HG03097 (cell line): ENCODE data around the gene SLC22A31.
"Not testable (repeated sequence)": the region's sequence is repeated elsewhere in the genome, so short reads cannot be mapped to it uniquely, and the experiment has no call there.

ENCODE experiments used
- ATAC-seq: cut with Tn5 transposase; IDR thresholded peaks from one replicate; pipeline ENCODE4 v1.9.1; 2021; ENCODE audit not compliant: unreplicated experiment, low FRiP score

The SLC22A31 gene

DNA sequence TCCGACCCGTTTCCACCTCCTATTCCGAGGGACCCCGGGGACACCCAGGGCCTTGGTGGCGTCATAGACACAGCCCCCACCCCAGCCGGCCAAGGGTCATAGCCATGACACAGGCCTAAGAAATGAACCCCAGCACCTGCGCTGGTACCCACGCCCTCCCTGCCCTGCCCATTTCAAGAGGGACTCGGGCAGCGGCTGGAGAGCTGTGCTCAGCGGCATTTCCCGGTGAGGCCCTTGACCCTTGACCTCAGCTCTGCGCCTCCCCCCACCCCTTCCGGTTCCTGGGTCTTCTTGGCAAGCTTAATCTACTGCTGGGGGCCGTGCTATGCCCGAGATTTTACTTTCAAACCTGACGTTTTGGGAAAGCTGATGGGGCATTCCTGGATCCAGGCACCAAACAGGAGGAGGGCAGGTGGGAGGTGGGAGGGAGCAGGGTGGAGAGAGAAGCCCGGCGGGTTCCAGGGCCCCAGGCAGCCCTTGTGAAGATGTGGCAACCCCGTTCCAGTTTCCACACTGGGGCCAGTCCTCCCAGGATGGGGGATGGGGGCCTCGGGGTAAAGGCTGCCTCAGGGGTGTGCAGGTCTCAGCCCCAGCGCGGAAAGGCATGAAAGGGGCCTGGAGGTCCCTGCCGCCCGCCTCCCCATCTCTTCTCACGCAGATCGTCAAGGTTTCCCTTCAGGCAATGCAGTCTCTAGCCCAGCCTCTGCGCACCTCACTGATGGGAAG lies at the start of gene SLC22A31:
SLC22A31 (minus strand) TSS at position 414 of the 726 bp plus-strand sequence; CDS start at position 378, 36 bp downstream.
- ATAC-seq: no peak

DNA sequence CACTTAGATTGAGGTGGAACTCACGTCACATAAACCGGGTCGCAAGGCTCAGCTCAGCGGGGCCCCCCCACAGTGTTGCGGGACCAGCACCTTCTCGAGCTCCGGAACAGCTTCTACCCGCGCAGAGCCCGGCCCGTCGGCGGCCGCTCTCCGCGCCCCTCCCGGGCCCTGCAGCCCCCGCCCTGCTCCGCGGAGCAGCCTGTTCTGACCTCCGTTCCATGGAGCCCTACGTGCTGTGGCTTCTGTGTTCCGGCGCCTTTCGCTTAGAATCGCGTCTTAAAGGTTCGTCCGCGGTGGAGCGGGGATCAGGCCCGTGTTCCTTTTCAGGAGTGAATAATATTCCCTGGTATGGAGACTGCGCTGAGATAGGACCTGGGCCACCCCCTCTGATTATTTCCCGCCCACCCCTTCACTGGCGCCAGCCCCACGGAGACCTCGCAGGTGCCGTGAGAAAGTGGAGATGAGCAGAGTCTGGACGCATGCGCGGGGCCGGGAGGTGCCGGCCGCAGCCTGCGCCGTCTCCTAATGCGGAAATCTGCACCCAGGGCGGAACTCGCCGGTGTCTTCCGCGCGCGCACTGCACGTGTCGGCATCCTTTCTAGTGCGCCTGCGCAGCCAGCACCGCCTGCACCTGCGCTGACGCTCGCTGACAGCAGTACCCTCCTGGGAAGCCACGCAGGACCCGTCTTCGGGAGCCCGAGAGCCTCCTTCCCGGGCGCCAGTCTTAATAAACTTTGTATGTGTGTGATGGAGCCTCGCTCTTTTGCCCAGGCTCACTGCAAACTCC lies 48.1 kb upstream of the SLC22A31 start:
- ATAC-seq: no peak

DNA sequence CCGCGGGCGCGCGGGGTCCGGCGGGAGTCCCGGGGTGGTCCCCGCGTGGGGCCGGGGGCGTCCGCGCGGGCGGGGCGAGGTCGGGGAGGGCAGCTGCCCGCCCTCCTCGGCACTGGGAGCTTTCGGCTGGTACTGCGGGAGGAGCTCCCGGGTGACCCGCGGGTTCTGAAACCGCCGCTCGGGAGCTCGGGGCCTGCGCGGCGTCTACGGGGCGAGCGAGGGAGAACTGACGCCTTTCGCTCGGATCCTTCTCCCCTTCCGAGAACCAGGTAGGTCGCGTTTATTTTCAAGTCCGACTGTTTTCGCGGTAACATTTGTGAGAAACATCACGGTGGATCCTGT lies 47.4 kb upstream of the SLC22A31 start:
- peak; percentile 19 for ATAC-seq

DNA sequence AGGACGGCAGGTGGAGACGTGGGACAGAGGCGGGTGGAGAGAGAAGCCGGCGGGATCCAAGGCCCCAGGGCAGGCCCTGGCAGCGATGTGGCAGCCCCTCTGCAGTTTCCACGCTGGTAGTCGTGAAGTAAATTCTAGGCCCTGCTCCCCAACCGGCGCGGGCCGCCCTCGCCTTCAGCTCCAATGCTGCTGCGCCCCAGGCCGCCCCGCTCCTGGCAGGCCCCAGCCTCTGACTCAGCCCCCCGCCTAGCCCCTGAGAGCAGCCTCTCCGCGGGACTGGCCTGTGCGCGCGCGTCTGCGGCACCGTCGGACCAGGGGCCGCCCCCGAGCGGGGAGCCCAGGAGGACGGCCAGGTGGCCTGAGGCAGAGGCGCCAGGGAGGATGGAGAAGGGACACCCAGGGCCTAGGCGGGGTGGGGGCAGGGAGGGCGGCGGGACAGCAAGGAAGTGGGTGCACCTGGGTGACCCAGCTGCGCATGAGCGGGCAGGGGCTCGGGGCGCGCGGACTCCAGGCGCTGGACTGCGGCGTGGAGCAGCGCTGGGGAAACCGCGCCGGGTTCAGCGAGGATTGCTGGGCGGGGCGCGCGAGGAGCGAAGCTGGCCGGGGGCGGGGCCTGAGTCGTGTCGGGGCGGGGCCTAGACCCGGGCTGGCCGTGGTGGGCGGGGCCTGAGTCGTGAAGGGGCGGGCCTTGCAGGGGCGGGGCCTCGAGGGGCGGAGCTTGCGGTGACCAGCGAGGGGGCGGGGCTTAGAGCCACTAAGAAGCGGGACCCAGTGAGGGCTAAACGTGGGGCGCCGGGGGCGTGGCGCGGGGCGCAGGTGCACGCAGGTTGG lies 46.8 kb upstream of the SLC22A31 start:
- ATAC-seq: peak; percentile 57

DNA sequence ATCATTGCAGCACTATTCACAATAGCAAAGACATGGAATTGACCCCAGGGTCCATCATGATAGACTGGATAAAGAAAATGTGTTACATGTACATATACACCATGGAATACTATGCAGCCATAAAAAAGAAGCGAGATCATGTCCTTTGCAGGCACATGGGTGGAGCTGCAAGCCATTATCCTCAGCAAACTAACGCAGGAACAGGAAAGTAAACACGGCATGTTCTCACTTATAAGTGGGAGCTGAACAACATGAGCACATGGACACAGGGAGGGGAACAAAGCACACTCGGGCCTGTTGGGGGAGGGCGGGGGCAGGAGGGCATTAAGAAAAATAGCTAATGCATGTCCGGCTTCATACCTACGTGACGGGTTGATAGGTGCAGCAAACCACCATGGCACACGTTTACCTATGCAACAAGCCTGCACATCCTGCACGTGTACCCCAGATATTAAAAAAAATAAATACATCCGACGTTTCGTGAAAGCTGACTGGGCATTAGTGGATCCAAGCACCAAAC lies 46.1 kb upstream of the SLC22A31 start:
- no peak for ATAC-seq

DNA sequence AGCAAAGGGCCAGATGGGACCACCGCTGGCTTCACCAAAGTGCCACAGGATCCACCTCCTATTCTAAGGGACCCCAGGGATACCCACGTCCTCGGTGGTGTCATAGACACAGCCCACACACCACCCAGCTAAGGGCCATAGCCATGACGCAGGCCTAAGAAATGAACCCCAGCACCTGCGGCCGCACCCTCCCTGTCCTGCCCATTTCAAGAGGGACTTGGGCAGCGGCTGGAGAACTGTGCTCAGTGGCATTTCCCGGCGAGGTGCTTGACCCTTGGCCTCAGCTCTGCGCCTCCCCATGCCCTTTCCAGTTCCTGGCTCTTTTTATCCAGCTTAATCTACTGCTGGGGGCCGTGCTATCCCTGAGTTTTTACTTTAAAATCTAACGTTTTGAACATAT lies 44.4 kb upstream of the SLC22A31 start:
- no peak for ATAC-seq

DNA sequence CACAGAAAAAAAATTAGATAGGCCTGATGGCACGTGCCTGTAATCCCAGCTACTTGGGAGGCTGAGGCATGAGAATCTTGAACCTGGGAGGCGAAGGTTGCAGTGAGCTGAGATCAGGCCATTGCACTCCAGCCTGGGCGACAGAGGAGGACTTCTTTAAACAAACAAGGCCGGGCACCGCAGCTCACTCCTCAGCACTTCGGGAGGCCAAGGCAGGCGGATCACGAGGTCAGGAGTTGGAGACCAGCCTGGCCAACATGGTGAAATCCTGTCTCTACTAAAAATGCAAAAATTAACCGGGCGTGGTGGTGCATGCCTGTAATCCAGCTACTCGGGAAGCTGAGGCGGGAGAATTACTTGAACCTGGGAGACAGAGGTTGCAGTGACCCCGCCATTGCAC lies 43.9 kb upstream of the SLC22A31 start:
- not testable (repeated sequence) for ATAC-seq

DNA sequence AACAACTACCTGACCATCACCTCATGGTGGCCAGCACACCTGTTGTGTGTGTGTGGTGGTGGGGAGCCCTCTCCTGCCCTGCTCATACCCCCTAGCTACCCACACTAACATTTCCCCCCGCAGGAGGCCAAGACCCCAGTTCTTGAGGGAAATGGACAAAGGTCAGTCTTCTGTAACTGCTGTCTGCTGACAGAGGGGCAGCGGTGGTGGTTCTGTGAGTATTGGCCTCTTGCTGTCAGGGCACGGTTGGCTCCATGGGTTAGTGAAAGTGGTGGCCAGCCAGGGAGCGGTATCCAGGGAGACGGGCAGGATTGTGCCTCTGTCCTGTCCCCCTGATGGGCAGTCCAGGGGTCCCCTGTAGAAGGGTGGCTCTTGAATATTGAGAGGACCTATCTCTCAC lies 43.3 kb upstream of the SLC22A31 start:
- no peak for ATAC-seq

DNA sequence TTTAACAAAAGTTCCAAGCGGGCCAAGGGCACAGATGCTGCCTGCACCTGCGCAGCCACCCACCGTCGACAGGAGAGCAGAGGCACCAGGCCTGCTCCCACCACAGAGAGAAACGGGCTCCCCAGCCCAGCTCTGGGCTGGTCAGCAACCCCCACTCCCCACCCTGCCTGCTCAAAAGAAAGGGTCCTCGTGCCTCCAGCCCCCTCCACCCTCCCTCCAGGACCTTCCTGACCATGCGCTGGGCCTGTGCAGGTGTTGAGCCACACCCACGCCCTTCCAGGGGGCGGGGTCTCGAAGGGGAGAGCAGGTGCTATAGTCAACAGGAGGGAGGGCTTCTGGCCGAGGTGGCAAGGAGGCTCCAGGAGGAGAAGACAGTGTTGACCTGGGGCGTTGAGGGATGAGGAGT lies 42.5 kb upstream of the SLC22A31 start:
- ATAC-seq: no peak

DNA sequence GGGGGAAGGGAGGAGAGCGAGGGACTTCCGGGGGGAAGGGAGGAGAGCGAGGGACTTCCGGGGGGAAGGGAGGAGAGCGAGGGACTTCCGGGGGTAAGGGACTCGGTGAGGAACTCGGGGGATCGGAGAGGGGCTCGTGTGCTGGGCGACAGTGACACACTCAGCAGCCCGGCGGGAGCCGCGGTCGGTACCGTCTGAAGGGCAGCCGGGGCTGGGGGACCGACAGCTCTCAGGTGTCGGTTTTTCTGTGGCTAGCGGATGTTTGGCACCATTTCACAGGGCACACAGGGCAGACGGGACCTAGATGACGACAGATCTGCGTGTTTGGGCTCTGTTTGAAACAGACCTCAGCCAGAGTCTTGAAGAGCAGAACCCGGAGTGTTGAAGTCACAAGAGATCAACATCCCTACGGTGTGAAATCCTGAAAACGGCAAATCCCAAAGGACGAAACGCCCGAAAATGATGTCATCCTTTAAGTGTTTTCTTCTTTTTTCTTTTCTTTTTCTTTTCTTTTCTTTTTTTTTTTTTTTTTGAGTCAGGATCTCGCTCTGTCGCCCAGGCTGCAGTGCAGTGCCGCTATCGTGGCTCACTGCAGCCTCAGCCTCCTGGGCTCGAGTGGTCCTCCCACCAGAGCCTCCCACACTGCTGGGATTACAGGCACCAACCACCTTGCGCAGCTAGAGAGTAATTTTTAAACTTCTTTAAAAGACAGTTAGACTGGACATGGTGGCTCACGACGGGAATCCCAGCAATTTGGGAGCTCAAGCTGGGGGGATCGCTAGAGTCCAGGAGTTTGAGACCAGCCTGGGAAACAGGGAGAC lies 41.1 kb upstream of the SLC22A31 start:
- ATAC-seq: peak; percentile 53

DNA sequence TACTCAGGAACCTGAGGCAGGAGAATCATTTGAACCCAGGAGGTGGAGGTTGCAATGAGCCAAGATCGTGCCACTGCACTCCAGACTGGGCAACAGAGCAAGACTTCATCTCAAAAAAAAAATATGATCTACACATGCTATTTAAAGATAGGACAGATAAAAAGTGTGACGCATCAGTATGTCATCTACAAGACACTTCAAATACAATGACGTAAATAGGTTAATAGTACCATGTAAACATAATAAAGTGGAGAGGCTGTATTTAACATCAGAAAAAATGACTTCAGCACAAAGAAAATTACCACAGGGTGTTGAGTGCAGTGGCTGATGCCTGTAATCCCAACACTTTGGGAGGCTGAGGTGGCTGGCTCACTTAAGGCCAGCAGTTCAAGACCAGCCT lies 37.4 kb upstream of the SLC22A31 start:
- no peak for ATAC-seq

DNA sequence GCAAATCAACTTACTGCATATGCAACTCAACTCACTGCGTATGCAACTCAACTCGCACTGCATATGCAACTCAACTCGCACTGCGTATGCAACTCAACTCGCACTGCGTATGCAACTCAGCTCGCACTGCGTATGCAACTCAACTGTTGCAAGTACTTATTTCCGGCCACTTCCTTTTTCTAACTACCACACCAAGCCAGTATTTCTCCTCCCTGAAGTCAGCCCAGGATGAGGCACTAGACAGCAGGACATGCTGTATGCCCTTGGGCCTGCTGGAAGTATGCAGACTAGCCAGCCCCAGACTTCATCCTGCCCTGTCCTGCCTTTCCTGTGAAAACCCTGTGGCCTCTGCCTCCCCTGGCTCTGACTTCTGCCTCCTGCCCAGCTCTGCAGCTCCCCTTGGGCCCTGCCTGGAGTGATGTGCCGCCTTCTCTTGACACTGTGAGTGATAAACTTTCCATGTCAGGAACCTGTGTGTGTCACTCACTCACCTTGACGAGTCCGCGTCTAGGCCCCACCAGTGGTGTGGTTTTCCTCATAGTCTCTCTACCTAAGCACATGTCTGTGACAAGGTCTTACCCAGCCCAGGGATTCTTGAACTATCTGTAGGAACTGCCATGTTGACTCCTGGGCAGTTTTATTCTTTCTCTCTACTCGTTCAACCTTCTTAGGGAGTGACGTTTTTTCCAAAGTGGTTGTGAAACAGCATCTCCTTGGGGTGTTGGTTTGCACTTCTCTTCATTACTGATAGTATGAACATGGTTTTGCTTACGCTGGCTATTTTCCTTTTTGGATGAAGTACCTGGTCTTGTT lies 33.5 kb upstream of the SLC22A31 start:
- ATAC-seq: no peak

DNA sequence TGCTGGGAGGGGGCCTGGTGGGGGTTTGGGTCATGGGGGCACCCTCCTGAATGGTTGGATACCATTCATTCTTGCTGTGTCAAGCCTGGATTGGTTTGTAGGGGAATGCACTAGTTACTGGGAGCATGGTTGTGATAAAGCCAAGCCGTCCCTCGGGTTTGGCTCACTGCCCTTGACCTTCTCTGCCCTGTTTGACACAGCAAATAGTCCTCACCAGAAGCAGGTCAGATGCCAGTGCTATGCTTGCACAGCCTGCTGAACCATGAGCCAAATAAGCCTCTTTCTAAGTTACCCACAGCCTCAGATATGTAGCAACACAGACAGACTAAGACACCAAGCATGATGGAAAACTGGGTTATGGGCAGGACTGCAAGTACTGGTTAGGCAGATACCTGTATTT lies 31.8 kb upstream of the SLC22A31 start:
- ATAC-seq: no peak

DNA sequence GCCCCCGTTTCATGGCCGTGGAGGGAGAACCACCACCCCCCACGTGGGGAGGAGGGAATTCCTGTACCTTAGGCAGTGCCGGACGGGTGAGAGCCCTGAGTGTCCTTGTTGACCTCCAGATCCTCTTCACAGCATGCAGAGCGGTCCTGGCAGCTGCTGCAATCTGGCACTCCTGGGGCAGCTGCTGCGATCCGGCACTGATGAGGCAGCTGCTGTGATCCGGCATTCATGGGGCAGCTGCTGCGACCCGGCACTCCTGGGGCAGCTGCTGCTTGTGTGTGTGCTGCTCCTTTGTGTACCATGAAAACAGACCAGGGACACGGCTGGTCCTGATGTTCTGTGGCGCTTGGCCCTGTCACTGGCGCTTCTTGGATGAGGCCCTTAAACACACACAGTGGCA lies 29.9 kb upstream of the SLC22A31 start:
- no peak for ATAC-seq

DNA sequence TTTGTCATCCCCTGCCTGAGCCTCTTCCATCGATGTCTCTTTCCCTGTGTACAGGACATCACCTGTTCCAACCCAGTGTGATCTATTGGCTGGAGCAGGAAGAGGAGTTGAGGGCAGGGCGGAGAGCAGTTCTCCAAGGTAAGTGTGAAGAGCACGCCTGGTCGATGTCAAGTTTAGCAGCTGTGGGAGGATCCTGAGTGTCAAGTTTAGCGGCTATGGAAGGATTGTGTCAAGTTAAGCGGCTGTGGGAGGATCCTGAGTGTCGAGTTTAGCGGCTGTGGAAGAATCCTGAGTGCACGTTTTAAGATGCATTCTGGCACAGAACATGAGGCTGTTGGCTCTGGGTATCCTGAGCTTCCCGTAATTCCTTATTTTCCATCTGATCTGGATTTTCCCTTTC lies 24.3 kb upstream of the SLC22A31 start:
- no peak for ATAC-seq

DNA sequence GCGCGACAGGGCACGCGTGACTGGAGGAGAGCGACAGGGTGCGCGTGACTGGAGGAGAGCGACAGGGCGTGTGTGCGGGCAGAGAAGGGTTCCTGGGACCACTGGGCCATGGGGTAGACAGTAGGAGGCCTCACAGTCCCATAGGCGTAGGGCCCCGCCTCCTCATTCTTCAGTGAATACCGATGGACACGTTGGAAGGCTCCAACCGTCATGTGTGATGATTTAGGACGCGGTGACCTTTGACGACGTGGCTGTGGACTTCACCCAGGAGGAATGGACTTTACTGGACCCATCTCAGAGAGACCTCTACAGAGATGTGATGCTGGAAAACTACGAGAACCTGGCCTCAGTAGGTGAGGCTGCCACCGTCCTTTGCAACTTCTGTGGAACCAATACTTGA lies 22.6 kb upstream of the SLC22A31 start:
- ATAC-seq: no peak

DNA sequence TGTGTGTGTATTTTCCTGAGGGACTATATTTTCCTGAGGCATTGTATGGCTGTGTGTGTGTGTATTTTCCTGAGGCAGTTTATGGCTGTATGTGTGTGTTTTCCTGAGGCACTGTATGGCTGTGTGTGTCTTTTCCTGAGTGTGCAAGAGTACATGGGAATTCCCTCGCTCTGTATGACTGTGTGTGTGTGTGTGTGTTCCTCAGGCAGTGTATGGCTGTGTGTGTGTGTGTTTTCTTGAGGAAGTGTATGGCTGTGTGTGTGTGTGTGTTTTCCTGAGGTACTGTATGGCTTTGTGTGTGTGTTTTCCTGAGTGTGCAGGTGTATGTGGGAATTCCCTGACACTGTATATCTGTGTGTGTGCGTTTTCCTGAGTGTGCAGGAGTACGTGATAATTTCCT lies 21.3 kb upstream of the SLC22A31 start:
- ATAC-seq: no peak

DNA sequence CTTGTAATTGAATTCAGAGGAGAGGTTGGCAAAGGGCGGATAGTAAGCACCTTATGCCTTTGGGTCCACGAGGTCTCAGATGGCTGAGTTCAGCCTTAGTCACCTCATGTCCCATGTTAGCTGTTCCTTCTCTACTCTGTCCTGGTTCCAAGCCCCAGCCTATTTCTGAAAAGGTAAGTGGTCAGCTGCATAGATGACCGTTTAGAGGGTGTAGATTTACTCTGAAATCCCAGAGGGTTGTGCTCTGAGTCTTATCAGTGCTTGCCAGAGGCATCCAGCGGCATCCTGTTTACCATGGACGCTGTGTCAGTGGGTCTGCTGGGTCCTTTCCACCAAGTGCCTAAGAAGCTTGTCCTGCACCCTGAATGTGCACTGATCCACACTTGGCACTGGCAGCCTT lies 19.0 kb upstream of the SLC22A31 start:
- no peak for ATAC-seq

DNA sequence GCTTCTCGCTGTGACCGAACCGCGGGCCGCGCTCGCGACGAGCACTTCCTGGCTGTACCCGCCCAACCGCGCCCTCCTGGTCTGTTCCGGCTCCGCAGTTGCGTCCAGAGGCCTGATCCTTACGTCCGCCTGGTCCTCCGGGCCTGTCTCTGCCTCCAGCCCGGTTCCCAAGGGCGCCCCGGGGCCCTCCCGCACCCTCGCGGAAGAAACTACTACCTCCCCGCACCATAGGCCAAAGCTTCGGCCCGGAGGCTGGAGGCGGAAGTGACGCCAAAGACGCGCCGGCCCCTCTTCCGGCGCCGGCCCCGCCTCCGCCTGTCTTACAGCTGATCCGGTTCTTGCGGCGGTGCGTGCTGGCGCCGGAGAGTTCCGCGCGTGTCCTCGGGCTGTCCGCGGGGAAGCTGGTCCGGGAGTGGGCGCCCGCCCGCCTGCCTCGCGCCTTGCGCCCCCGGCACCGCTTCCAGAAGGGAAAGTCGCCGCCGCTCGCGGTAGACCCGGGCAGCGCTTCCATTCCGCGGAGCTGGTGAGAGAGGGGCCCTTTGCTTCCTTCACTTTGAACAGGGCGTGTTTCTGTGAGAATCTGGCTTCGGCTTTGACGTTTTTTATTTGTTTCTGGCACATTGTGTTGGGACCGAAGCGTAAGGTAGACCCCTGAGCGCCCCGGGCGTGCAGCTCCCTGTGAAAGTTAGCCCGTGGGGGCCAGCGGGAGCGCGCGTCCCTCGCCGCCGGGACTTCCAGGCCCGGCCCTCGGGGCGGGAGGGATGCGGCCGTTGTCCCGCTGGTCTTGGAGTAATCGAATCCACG lies 17.3 kb upstream of the SLC22A31 start, which contains the start of gene ZNF778:
ZNF778 (plus strand) TSS at position 316 of the 804 bp plus-strand sequence. CDS start 3,425 bp downstream, outside the sequence.
- ATAC-seq: peak; percentile 77
